A673 (cell line): ENCODE data around the gene FHL1.

Source experiments
- CTCF ChIP-seq: fragments of 300-800, 200-600 bp; sonication (generic); conservative IDR thresholded peaks from 2 replicates; pipeline ENCODE4 v1.5.1; 2017; ENCODE audit warnings: low read depth, mild to moderate bottlenecking, antibody characterized with exemption, low read length, moderate library complexity, mixed read lengths
- EZH2 ChIP-seq: fragments of 200-600 bp; sonication (generic); IDR thresholded peaks from 2 replicates; pipeline ENCODE4 v1.6.1; 2017; ENCODE audit warnings: borderline replicate concordance, low read depth, mild to moderate bottlenecking, mixed read lengths, antibody characterized with exemption, low read length; ENCODE audit not compliant: poor library complexity, severe bottlenecking

GRCh38 chrX:136185401-136186022 lies 38.2 kb downstream of the FHL1 start:
- TF ChIP-seq CTCF (no peak), EZH2 (no peak)
